ENCODE measurements around the gene NBAS.

NBAS gene

GRCh38 chr2:15480552-15480951 lies 80.6 kb downstream of the NBAS start:
- no peak for TF ChIP-seq CTCF (conservative IDR thresholded peaks at IDR 0.05)
- no peak overlapping the region for H3K27ac ChIP-seq

- TF ChIP-seq CTCF (conservative IDR thresholded peaks at IDR 0.05): no peak
- no peak overlapping the region for H3K27ac ChIP-seq
Observed at GRCh38 chr2:15472876-15473275, 88.3 kb downstream of the NBAS start.

GRCh38 chr2:15472133-15472532 lies 89.0 kb downstream of the NBAS start:
- TF ChIP-seq CTCF (conservative IDR thresholded peaks at IDR 0.05): no peak
- H3K27ac ChIP-seq: no peak overlapping the region

GRCh38 chr2:15471606-15472005 lies 89.5 kb downstream of the NBAS start:
- no peak overlapping the region for H3K27ac ChIP-seq
- no peak for TF ChIP-seq CTCF (conservative IDR thresholded peaks at IDR 0.05)

- TF ChIP-seq CTCF (conservative IDR thresholded peaks at IDR 0.05): no peak
- H3K27ac ChIP-seq: no peak overlapping the region
Observed at GRCh38 chr2:15460112-15460620, 101.0 kb downstream of the NBAS start.

GRCh38 chr2:15458277-15458676 lies 102.9 kb downstream of the NBAS start:
- H3K27ac ChIP-seq: no peak overlapping the region
- TF ChIP-seq CTCF (conservative IDR thresholded peaks at IDR 0.05): no peak

GRCh38 chr2:15457868-15458267 lies 103.3 kb downstream of the NBAS start:
- no peak for TF ChIP-seq CTCF (conservative IDR thresholded peaks at IDR 0.05)
- no peak overlapping the region for H3K27ac ChIP-seq

All from VCaP (cell line).